HepG2 (cell line): ENCODE measurements around the gene SLC29A2. TPM values are rescaled to one million over a fixed set of nuclear protein-coding genes. Genes with fewer than 3 reads are reported as not detected.

Experiments used
- ATAC-seq: fragments of 200-7000 bp; cut with Tn5 transposase; 3 replicates; pipeline ENCODE4 v1.9.1; 2020; ENCODE audit warnings: mild to moderate bottlenecking, moderate library complexity
- BruUV-seq: library from RNA; stranded (reverse); fragments of 400-500 nt; replicated peaks from 2 replicates; lab custom pipeline; 2021; lab: Mats Ljungman, UMichigan
- CTCF ChIA-PET: fragments of 300-600 bp; formaldehyde crosslinking; extraction: SDS; loops from one replicate; lab custom pipeline; 2021; ENCODE audit warnings: low total read pairs, inconsistent platforms, low intra/inter-chr PET ratio; lab: Yijun Ruan, JAX
- POLR2A ChIA-PET: fragments of 350-600 bp; sonication (Branson Sonifier 250); formaldehyde crosslinking; loops from one replicate; lab custom pipeline; 2020; ENCODE audit warnings: antibody characterized with exemption, inconsistent platforms; lab: Yijun Ruan, JAX
- DNase-seq: peaks from one replicate; pipeline ENCODE4 v3.0.0-alpha.2; 2015; ENCODE audit warnings: low spot score
- FAIRE-seq: peaks from 3 replicates; lab custom pipeline; 2011; peaks lifted over from hg19 to GRCh38; lab: Jason Lieb, UNC
- H2AFZ ChIP-seq: one replicate; pipeline ENCODE4 v1.6.1; 2011; ENCODE audit warnings: low read length, inconsistent platforms
- H3K27ac ChIP-seq: fragments of 300-600 bp; 3 replicates; pipeline ENCODE4 v1.8.0; 2011; ENCODE audit warnings: mixed run types, mild to moderate bottlenecking, mixed read lengths, low read length, inconsistent platforms; ENCODE audit not compliant: insufficient read depth; ENCODE audit errors: extremely low read length
- H3K27me3 ChIP-seq, 2 experiments: fragments of 200-600 bp in 1 of 2; 2 replicates in 1 of 2; 3 replicates in 1 of 2; pipeline versions ENCODE4 v1.6.0 to v1.8.0; 2011; ENCODE audit warnings: low read length in 2 of 2, mild to moderate bottlenecking in 2 of 2, moderate library complexity in 2 of 2, inconsistent platforms in 1 of 2; ENCODE audit not compliant: insufficient read depth in 2 of 2, control insufficient read depth in 1 of 2
- H3K36me3 ChIP-seq, 2 experiments: fragments of 200-600 bp in 1 of 2; replicated peaks in 1 of 2; 2 replicates in 1 of 2; 3 replicates in 1 of 2; pipeline versions ENCODE4 v1.5.1 to v1.8.0; 2011; ENCODE audit warnings: low read length in 2 of 2, inconsistent platforms in 1 of 2; ENCODE audit not compliant: insufficient read depth in 2 of 2, control insufficient read depth in 1 of 2
- H3K4me1 ChIP-seq: 2 replicates; pipeline ENCODE4 v1.5.1; 2012; ENCODE audit warnings: low read length, inconsistent platforms; ENCODE audit not compliant: insufficient read depth
- H3K4me2 ChIP-seq: 2 replicates; pipeline ENCODE4 v1.6.0; 2011; ENCODE audit warnings: low read depth, low read length, inconsistent platforms
- H3K4me3 ChIP-seq, 3 experiments: fragments of 200-600 bp in 1 of 3; sonication (generic), shearing (Covaris generic) in 1 of 3; replicated peaks in 1 of 3; 2 replicates each; pipeline ENCODE4 v1.5.1; 2011 to 2016; ENCODE audit warnings: low read length in 3 of 3, inconsistent platforms in 2 of 3, low read depth in 2 of 3, mild to moderate bottlenecking in 2 of 3, control low read depth in 1 of 3, mixed read lengths in 1 of 3; ENCODE audit not compliant: insufficient read depth in 1 of 3
- H3K79me2 ChIP-seq: one replicate; pipeline ENCODE4 v1.6.1; 2011; ENCODE audit warnings: low read length, inconsistent platforms; ENCODE audit not compliant: insufficient read depth
- H3K9ac ChIP-seq: 2 replicates; pipeline ENCODE4 v1.6.0; 2011; ENCODE audit warnings: mild to moderate bottlenecking, low read depth, low read length, inconsistent platforms; ENCODE audit not compliant: insufficient read depth
- H3K9me3 ChIP-seq: 2 replicates; pipeline ENCODE4 v1.5.1; 2012; ENCODE audit warnings: mild to moderate bottlenecking, low read length
- H4K20me1 ChIP-seq: 2 replicates; pipeline ENCODE4 v1.6.0; 2011; ENCODE audit warnings: inconsistent platforms, mild to moderate bottlenecking, low read length, moderate library complexity; ENCODE audit not compliant: insufficient read depth
- STAT5B ChIP-seq: sonication (generic); formaldehyde crosslinking; IDR thresholded peaks from 2 replicates; pipeline ENCODE4 v1.4.0; 2020; ENCODE audit warnings: missing genetic modification reagents
- ZBTB10 ChIP-seq: sonication (generic); formaldehyde crosslinking; IDR thresholded peaks from 2 replicates; pipeline ENCODE4 v1.4.0; 2020; ENCODE audit warnings: missing genetic modification reagents, borderline replicate concordance
- ZMYM2 ChIP-seq: sonication (generic); formaldehyde crosslinking; IDR thresholded peaks from 2 replicates; pipeline ENCODE4 v1.8.0; 2022; ENCODE audit warnings: mild to moderate bottlenecking, missing genetic modification reagents
- ZMYM4 ChIP-seq: sonication (generic); formaldehyde crosslinking; IDR thresholded peaks from 2 replicates; pipeline ENCODE4 v1.8.1; 2023; ENCODE audit warnings: mild to moderate bottlenecking, missing genetic modification reagents
- WGBS: methylation state at CpG from one replicate; pipeline ENCODE4 v1.1.6; 2017; ENCODE audit warnings: low lambda C conversion rate; 5-methylcytosine and 5-hydroxymethylcytosine counted together
- in situ Hi-C: cut with HindIII; loops from 2 replicates; pipeline ENCODE4 v1.10.0; 2017; ENCODE audit warnings: low pct_unique_long_range_greater_than_20kb; ENCODE audit not compliant: extremely low pct_ligation_motif_present
- intact Hi-C: fragments of 100-400 bp; cut with micrococcal nuclease; formaldehyde crosslinking; loops from one replicate; pipeline ENCODE4 v1.10.0; 2022; ENCODE audit not compliant: unreplicated experiment
- polyA plus RNA-seq, 8 experiments: library from polyadenylated mRNA; depleted of rRNA in 3 of 8; stranded (reverse) in 7 of 8; unstranded in 1 of 8; fragments of >200 nt; fragmentation: Illumina TruSeq in 4 of 8; extraction: Trizol in 4 of 8; gene quantifications; 2 replicates each; pipeline versions ENCODE4 v1.2.1 to v1.2.3, GENCODE V29; 2011 to 2016; ENCODE audit warnings: low read depth in 4 of 8, missing spikeins in 1 of 8, mixed read lengths in 1 of 8; ENCODE audit not compliant: insufficient read depth in 1 of 8
- total RNA-seq, 5 experiments: library from RNA; depleted of rRNA; stranded (reverse); fragments of >200 nt; fragmentation: Illumina TruSeq; extraction: Trizol; gene quantifications; 2 replicates each; pipeline ENCODE4 v1.2.3, GENCODE V29; 2016; ENCODE audit warnings: low read depth in 1 of 5

Gene SLC29A2
- total and polyA plus RNA-seq, 2 of the 13 experiments (the other 11 are each of a cell fraction or from before 2014, with no cell fraction given) = 0.63 to 0.66 TPM

GRCh38 chr11:66391322-66391721 is 19.8 kb upstream of the SLC29A2 start:
- in situ Hi-C loops = no loop called here
- FAIRE-seq = no peak
- Histone ChIP-seq H3K79me2 (no peaks in the 10 kb centered on the region), H3K36me3 (no peaks in the 10 kb centered on the region)
- intact Hi-C loops = no loop called here
- CTCF ChIA-PET = no interaction called here
- no peak for TF ChIP-seq ZMYM4 (CRISPR knock-in tag)
- TF ChIP-seq ZMYM2 (CRISPR knock-in tag) = no peak
- TF ChIP-seq STAT5B (CRISPR knock-in tag) = no peak
- TF ChIP-seq ZBTB10 (CRISPR knock-in tag) = no peak
- TF ChIP-seq, all 625 proteins: peak for 0
- no peak overlapping the region for H2AFZ ChIP-seq
- no peak overlapping the region for H3K4me3 ChIP-seq
- 35% methylated on average over 6 of the region's 6 CpGs for WGBS
- no peak for DNase-seq
- H3K9me3 ChIP-seq = no peaks in the 10 kb centered on the region
- BruUV-seq = no TSS peak
- no peak overlapping the region for H3K9ac ChIP-seq
- H4K20me1 ChIP-seq = no peaks in the 10 kb centered on the region
- no peak overlapping the region for H3K27ac ChIP-seq
- no peak overlapping the region for H3K4me2 ChIP-seq
- no peak for ATAC-seq
- H3K27me3 ChIP-seq = peaks cover 0 to 20% of the 10 kb centered on the region in 2 experiments; a peak in 1 of 5 replicates
- peaks cover 9% of the 10 kb centered on the region; the same call in 1 of the 2 replicates for H3K4me1 ChIP-seq
- POLR2A ChIA-PET = no interaction called here
